Cardiac fibroblast (primary cell): ENCODE results near the gene LRMDA.
A peak's percentile ranks its signal among the peaks of the same experiment; 100 is the strongest.

Experiments used
- DNase-seq, 2 donors: peaks; one replicate each; pipeline versions ENCODE4 v3.0.0 to v3.0.0-alpha.2; 2010; ENCODE audit warnings: low read depth in 2 of 2
- H3K4me3 ChIP-seq, 2 donors: replicated peaks in 1 of 2; 1 replicate in 1 of 2; 2 replicates in 1 of 2; pipeline ENCODE4 v1.5.1; 2011; ENCODE audit warnings: low read depth in 2 of 2, low read length in 2 of 2, mild to moderate bottlenecking in 2 of 2, moderate library complexity in 1 of 2
- CTCF ChIP-seq: IDR thresholded peaks from one replicate; pipeline ENCODE4 v1.5.1; 2011; ENCODE audit warnings: low read depth, mild to moderate bottlenecking, low read length, inconsistent platforms

LRMDA gene

GRCh38 chr10:75528392-75528791, 97.0 kb downstream of the LRMDA start:
- TF ChIP-seq CTCF: no peak
- no peak for DNase-seq
- H3K4me3 ChIP-seq: no peak overlapping the region

DNA sequence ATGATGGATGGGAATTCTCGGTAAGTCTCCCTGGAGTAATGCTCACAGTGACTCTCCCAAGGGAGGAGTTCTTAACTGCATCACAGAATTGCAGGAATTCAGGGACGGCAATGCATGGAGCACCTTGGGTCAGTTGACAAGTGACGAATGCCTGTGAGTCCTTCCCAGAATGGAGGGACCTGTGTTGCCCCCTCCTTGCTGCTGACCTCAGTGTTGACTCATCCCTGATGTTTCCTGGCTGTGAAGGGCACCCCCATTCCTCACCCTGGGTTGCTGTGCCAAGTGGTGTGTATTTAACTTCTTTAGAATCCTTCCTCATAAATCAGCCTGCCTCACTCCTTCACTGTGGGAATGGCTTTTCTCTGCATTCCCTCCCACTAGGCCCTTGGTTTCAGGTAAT, 98.9 kb downstream of the LRMDA start:
- no peak for TF ChIP-seq CTCF
- peak; percentile 42 to 46 for DNase-seq

GRCh38 chr10:75531571-75532031, 100.2 kb downstream of the LRMDA start:
- DNase-seq: no peak
- TF ChIP-seq CTCF: no peak
- H3K4me3 ChIP-seq: no peak overlapping the region

More for the DNA sequence above, 98.9 kb downstream of the LRMDA start:
- no peak overlapping the region for H3K4me3 ChIP-seq

- TF ChIP-seq CTCF: no peak
- no peak overlapping the region for H3K4me3 ChIP-seq
- peak in 1 of 2 donors; percentile 71 for DNase-seq
Measured at GRCh38 chr10:75532253-75532924, 101.0 kb downstream of the LRMDA start.

DNA sequence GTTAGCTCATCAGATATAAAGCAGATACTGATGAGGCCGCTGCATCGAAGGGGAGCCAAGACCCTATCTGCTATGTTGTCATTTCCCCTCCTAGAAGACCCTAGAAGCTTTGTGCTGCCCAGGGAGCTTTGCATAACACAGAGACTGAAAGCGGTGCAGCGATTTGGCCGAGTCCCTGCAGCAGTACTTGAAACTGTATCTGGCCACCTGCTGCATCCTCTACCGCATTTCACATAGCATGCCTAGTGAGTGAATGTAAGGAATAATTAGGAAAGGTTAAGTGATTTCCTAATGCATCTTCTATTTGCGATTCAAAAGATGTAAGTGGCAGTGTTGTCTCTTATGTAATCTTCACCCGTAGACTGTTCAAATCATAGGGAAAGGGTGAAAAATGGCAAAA, 106.7 kb downstream of the LRMDA start:
- DNase-seq: no peak
- no peak overlapping the region for H3K4me3 ChIP-seq
- TF ChIP-seq CTCF: no peak

- H3K4me3 ChIP-seq: no peak overlapping the region
- DNase-seq: no peak
- TF ChIP-seq CTCF: no peak
Measured at GRCh38 chr10:75538765-75539164, 107.3 kb downstream of the LRMDA start.

DNA sequence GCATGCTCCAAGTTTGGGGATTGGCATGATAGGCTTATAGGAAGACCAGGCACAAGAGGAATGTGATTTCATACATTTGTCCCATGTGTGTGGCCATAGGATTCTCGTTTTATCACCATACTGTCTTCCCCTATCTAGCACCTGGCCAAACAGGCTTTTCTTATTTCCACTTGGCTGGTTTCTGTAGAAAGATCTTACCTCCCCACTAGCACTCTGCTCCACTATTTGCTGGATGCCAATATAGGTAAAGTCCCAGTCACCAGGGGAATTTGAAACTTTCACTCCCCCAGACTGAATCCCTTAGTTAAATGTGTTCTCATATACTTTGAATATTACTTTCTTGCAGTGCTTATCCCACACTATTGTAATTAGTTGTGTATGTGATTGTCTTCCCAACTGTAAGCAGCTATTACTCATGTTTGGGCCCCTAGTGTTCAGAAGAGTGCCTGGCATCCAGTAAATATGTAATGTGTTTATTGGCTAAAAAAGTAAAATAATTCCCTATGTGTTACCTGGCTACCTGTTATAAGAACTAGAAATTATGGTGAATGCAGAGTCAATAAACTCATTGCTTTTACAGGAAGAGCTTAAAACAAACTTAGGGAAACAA, 109.0 kb downstream of the LRMDA start:
- peak; percentile 21 for TF ChIP-seq CTCF
- no peak overlapping the region for H3K4me3 ChIP-seq
- DNase-seq: no peak
